HK-2 (cell line): ENCODE data around the gene PCBD1.

Source experiments
- DNase-seq: peaks from one replicate; pipeline ENCODE4 v3.0.0-alpha.2; 2018; ENCODE audit not compliant: unreplicated experiment

The PCBD1 gene

GRCh38 chr10:70833601-70834000, 54.8 kb downstream of the PCBD1 start:
- no peak for DNase-seq
